ENCODE results near the gene GALR3. TPM values are rescaled to one million over a fixed set of nuclear protein-coding genes. Genes with fewer than 3 reads are reported as not detected.

GALR3 gene
- total RNA-seq, 1 donor from 2014 or later: not detected

DNA sequence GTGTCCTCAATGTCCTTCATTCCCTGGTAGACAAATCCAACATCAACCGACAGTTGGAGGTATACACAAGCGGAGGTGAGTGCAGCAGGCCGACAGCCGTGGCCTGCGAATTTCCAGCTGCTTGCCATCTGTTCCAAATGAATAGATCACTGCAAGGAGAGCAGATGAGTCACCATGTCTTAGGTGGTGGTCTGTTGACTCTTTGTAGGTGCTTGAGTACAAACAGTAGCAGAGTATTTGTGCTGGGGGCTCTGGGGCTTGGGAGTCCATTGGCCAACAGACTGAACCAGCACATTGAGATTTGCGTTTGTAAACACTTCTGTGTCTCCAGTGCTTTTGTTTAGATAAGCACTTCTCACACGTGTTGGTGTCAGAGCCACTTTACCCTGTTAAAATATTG is 47.1 kb downstream of the GALR3 start:
- Mint-ChIP-seq H3K27me3 (ENCODE audit: unreplicated experiment) (peaks cover 6% of the 10 kb centered on the region), H3K27ac (ENCODE audit: unreplicated experiment) (peak overlapping the region; percentile 93), H3K9me3 (ENCODE audit: unreplicated experiment) (peaks cover 3% of the 10 kb centered on the region), H3K4me1 (ENCODE audit: low read depth, unreplicated experiment) (peaks cover 7% of the 10 kb centered on the region), H3K36me3 (ENCODE audit: unreplicated experiment) (no peaks in the 10 kb centered on the region), H3K4me3 (ENCODE audit: unreplicated experiment) (peak overlapping the region; percentile 30)
- peak; percentile 21 for DNase-seq
- TF ChIP-seq CTCF (IDR thresholded peaks at IDR 0.05; ENCODE audit: partially characterized antibody, unreplicated experiment): no peak

Small RNAs within 50 kb of the gene (microRNA-seq; reads per million reads assigned to microRNA genes)
- 2.5 reads per million, percentile 17 among the genes with 10 or more reads in this experiment for gene MIR659 (ENCODE audit: unreplicated experiment)

Other genes starting within 250 kb of the GALR3 start
- not detected for gene LGALS2, start 243.3 kb upstream of the GALR3 start, total RNA-seq (ENCODE audit: unreplicated experiment)
- 104 TPM for gene GGA1, start 214.5 kb upstream of the GALR3 start, total RNA-seq (ENCODE audit: unreplicated experiment)
- gene SH3BP1, start 183.7 kb upstream of the GALR3 start, total RNA-seq (ENCODE audit: unreplicated experiment): 12.7 TPM
- 88.1 TPM for gene PDXP, start 164.7 kb upstream of the GALR3 start, total RNA-seq (ENCODE audit: unreplicated experiment)
- 50.7 TPM for gene LGALS1, start 147.7 kb upstream of the GALR3 start, total RNA-seq (ENCODE audit: unreplicated experiment)
- 9.9 TPM for gene NOL12, start 137.0 kb upstream of the GALR3 start, total RNA-seq (ENCODE audit: unreplicated experiment)
- gene TRIOBP, start 126.3 kb upstream of the GALR3 start, total RNA-seq (ENCODE audit: unreplicated experiment): 33.7 TPM
- gene GCAT, start 15.4 kb upstream of the GALR3 start, total RNA-seq (ENCODE audit: unreplicated experiment): 11.9 TPM
- 26.7 TPM for gene ANKRD54, start 21.0 kb downstream of the GALR3 start, total RNA-seq (ENCODE audit: unreplicated experiment)
- 526 TPM for gene EIF3L, start 26.0 kb downstream of the GALR3 start, total RNA-seq (ENCODE audit: unreplicated experiment)
- 133 TPM for gene MICALL1, start 82.9 kb downstream of the GALR3 start, total RNA-seq (ENCODE audit: unreplicated experiment)
- 0.64 TPM for gene C22orf23, start 130.2 kb downstream of the GALR3 start, total RNA-seq (ENCODE audit: unreplicated experiment)
- 68.3 TPM for gene POLR2F, start 130.3 kb downstream of the GALR3 start, total RNA-seq (ENCODE audit: unreplicated experiment)
- gene SOX10, start 161.2 kb downstream of the GALR3 start, total RNA-seq (ENCODE audit: unreplicated experiment): not detected
- gene PICK1, start 234.0 kb downstream of the GALR3 start, total RNA-seq (ENCODE audit: unreplicated experiment): 44.8 TPM